Activated T-helper 1 cell treated with Interleukin-2 at 50 U/mL for 16 hours (primary cell): ENCODE measurements around the gene ABTB2.

Experiments
- DNase-seq: peaks from one replicate; pipeline ENCODE4 v3.0.0-alpha.2; 2020; ENCODE audit warnings: low read depth

Gene ABTB2

DNA sequence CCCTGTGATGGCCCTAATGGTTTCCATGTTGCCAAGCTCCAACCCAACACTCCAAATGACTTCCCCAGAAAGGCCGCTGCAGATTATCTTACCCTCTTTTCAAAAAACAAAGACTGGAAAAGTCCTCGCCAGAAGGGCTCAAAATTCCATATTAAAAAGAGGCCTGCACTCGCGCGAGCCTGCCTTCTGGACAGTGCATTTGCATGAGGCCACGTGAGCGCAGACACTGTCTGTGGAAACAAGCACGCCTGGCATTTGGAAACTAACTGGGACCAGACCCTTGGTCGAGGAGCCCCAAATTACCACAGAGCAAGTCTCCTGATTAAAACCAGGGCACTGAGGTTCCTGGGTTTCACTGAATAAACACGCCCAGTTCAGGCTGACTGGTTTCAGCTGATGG is 42.9 kb downstream of the ABTB2 start:
- no peak for DNase-seq

DNA sequence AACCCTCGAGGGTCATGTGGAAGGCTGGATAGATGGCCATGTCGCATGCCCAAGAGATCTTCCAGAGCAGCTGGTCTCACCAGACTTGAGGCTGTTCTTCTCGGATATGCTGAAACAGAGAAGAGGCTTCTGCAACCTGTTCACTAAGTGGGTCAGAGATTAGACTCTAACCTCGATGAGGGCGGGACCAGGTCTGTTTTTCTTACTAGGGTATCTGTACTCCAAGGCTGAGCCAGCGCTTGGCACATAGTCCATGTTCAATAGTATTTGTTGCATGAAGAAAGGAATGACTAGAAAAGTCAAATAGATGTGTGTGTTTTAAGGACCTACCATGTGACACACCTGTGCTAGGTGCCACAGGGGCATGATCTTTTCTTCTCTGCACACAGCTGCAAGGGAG is 43.6 kb downstream of the ABTB2 start:
- no peak for DNase-seq

DNA sequence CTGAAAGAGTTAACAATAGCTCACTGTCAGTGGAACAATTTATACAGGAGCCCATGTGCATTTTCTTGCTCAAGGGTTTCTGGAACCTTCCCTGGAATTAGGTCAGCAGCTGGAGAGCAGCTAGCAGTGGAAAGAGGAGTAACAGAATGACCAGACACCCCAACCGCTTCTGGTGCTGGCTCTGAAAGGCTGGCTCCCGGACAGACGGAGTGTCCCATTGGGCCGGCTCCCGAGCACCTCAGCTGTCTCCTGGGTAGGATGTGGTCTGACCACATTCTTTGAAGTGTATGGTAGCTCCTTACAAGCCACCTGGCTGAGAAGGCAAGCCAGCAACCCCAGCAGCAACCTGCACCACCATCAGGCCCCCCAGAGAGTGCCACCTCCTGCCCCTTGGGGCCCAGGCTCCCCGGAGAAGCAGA is 44.7 kb downstream of the ABTB2 start:
- no peak for DNase-seq

DNA sequence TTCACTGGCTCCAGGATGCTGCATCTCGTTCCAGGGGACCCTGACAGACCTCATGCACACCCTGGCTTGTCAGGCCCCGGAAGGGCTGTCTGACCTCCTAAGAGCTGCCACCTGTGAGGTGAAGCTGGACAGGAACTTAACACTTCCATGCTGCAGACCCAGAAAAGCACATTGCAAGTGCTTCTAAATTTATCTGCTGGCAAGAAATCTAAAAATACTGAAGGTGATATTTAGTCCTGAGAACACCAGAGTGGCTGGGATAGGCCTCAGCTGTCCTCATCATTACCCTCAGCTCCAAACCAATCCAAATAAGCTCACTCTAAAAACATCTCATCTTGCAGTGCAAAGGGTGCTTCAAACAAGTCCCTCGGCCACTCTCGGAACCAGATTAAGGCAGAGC is 46.7 kb downstream of the ABTB2 start:
- DNase-seq: no peak

DNA sequence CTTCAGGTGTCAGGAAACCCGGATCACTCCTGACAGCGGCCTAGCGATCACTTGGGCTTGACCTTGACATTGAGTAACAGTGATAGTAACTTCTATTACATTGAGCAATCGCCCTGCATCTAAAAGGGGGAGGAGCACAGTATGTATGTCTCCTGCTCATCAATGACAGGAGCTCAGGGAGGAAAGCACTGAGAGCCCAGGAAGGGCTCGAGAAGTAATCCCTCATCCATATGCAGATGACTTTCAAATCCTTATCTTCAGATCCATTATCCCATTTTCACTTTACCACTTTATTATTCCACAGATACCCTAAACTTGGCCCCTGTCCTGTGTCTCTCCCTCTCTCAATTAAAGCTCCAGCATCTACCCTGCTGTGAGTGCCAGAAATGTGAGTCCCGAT is 47.8 kb downstream of the ABTB2 start:
- DNase-seq: no peak

DNA sequence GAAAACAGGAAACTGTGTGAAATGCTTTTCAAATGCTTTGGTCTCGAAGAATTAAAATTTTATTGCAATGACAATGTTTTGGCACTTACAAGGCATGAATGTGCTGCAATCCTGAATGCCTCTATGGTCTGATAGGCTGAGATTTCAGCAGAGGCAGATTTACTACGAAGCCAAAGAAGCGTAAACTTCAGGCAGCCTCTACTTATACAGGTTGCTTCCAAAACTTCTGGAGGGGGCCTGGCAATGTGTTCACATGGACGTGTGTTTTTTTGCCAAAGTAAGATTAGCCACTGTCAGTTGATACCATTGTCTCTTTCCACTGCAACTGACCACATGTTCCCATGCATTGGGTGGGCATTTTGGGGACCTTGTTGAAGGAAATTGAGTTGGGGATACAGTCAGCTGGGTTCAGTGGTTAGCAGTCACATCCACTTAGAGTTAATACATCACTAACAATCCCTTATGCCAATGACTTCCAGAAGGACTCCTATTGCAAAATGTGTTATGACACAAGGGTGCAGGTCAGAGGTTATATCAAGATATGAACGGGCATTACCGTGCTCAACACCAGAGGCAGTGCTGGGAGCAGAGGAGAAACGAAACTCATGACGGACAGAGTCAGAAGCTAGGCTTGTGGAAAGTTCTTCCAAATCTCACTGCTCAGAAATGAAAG is 48.8 kb downstream of the ABTB2 start:
- no peak for DNase-seq

DNA sequence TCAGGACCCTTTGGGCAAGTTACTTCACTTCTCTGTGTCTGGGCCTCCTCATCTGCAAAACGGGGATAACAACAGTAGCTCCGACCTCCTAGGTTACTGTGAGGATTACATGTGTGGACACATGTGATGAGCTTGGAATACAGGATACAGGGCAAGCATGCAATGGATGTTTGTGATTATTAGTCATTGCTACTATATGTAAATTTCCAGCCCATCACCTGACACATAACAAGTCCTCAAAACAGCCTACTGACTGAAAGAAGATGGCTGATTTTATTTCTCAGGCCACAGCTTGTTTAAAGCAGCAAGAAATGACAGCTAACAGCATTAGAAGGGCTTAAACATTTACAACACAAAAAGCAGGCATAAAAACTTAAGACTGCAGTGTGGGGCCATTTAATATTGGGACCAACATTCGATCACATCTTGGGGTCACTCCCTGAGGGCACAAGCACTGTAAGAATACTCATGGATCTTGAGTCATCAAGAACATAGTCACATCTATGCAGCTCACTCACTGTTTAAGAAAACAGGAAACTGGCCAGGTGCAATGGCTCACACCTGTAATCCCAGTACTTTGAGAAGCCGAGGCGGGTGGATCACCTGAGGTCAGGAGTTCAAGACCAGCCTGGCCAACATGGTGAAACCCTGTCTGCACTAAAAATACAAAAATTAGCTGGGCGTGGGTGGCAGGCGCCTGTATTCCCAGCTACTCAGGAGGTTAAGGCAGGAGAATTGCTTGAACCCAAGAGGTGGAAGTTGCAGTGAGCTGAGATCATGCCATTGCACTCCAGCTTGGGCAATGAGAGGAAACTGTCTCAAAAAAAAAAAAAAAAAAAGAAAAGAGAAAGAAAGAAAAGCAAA is 49.5 kb downstream of the ABTB2 start:
- no peak for DNase-seq

DNA sequence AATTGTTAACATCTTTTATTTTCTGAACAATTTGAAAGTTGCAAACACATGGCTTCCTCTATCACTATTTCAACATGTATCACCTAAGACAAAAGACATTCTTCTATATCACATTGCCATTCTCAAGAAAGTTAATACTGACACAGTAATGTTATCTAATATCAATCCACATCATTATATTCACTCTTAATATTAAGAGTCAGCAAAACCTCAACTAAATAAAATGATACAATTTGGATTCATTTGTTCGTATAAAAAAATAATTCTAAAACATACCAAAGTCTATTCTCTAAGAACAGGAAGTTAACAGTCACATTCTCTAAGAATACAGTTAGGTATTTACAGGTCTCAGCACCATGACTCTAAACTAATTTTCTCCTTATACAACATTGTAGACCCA is 52.0 kb downstream of the ABTB2 start:
- no peak for DNase-seq

DNA sequence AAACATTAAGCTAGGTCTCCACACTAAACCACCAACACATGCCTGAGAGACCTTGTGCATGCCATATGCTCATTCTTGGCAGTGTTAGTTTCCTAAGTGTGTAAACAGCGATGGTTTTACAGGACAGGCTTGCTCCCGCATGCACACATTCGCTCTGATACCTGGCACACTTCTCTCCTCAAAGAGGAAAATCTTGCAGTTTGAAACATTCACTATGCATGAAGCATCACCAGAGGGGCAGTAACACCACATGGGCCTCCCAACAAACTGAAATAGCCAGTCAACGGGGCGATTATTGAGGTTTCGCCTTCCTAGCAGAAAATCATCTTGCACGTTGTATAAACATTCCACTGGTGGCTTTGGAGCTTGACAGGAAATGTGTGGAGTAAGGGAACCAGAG is 52.6 kb downstream of the ABTB2 start:
- DNase-seq: no peak

DNA sequence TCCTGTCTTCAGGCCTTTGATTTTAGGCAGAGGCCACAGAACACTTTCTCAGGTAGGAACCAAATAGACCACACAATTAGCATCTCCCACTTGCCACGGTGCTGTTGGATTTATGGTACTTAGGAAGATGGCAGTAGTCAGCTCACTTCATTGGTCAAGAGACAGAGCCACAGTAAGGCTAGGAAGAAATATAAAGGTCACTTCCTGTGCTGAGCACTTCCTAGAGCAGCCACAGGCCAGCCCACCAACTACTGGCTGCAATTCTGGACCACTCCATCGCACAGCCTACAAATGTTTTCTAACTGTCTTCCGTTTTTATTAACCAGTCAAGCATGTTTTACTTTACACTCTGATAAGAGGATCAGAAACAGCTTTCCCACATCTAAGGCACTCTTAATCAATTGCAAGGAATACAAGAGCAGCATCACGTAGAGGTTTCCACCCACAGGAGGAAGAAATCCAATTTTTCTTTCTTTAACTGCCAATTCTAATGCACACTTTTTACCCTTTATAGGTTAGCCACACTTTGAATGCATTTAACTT is 54.7 kb downstream of the ABTB2 start:
- no peak for DNase-seq

DNA sequence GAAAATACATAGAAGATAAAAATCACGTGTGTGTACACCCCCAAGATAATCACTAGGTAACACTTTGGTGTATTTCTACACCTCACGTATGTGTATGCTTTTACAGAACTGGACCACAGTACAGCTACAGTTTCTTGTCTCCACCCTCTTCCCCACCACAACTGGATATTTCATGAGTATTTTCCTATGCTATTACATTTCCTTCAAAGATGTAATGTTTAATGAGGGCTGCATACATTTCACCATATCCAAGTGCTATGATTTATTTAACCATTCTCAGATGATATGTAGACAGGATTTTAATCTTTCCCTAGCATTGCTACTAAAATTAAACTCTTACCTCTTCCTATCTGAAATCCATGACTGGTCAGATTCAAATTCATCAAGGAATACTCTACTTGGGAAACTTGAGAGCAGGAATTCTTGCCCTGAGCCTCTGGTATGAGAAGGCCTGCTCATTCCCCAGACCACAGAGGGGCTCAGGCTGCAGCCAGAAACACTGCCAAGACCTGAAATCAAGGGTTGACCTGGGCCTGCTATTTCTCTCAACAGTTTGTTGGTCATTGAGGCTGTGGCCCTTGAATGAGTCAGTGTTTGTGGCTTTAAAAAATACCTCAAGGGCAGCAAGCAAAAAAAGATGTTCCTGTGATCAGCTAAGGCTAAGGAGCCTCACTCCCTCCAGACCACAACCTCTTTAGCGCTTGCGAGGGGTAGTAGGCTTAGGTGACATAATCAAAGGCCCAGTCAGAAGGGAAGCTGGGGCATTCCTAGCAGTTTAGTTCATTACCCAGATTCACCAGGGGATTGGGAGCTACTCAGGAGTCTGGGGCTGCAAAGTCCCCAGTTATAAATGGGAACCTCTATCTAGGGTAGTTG is 55.5 kb downstream of the ABTB2 start:
- no peak for DNase-seq

DNA sequence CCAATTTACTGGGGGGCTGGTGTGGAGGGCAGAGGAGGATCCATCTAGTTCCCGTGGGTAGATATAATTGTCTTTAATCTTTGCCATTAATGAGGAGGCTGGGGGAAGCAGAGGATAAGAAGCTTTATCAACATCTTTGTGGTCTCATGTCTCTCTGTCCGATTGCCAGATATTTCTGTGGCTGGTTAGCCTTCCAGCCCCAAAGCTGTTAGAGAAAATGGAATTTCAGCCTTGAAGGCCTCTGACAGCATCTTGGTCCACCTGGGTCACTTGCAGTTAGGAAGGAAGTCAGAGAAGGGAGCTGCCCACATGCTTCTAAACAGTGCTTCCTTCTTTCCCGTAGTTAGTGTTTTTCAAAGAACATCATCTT is 56.9 kb downstream of the ABTB2 start:
- no peak for DNase-seq

DNA sequence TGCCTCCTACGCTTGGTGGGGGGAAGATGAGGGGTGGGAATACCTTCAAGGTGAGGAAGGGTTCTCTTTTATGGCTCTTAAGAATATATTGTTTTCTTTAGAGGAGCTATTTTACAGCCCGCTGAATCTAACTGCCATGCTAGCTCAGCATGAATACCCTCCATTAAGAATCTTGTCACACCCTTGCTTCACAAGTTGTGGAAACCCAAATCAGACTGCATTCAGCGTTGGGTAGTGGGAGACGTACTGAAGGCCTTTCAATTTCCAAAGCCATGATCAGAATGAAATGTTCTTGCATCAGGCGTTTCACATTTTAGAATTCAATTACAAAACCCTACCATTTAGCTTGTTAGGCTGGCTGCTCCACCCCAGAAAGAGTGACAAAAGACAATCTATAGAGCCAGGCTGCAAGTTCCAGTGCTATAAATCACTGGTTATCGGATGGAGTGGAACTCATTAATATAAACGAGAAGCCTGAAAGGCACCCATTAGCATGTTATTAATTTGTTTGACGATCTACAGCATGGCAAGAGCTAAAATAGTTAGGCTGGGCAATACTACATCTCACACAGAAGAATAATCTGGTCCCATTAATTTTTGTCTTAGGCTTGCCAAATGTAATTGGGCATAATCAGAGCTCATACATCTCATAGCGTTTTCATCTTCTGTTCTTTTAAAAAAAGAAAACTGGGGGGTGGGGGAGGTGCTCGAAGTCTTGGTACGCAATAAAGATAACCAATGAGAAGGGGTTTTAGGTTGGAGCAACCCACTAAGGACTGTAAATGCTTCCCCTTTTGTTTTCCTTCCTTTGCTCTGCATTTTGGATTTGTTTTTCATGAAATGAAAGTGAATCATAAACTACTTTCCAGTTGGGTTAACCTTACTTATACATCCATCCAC is 57.5 kb downstream of the ABTB2 start:
- no peak for DNase-seq

DNA sequence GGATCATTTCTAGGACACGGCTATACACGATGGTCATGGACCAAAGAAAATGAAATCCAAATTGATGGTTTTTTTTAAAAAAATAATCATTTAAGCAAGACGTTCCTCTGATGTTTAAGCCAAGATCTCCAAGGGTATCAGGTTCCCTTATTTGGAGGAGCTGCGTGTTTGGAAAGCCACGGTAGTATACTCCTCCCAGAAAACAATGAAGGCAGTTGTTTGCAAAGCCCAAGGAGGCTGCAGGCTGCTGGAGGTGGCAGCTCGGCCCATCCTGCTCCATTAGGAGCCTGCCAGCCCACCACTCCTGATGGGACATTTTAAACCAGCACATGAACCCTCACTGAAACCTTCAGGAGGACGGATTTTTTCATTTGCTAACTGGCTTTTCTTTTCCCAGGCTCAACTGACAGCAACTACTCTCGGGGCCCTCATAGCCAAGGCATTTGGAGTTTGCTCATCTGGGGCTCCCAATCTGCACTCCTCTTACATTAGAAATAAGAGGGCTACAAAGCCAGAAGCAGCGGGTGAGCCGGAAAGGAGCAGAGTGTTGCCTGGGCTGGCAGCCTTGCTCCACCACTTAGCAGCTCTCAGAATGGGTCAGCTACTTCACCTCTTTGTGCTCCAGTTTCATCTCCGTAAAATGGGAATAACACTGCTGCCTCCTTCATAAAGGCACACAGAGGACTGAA is 58.4 kb downstream of the ABTB2 start:
- DNase-seq: no peak

DNA sequence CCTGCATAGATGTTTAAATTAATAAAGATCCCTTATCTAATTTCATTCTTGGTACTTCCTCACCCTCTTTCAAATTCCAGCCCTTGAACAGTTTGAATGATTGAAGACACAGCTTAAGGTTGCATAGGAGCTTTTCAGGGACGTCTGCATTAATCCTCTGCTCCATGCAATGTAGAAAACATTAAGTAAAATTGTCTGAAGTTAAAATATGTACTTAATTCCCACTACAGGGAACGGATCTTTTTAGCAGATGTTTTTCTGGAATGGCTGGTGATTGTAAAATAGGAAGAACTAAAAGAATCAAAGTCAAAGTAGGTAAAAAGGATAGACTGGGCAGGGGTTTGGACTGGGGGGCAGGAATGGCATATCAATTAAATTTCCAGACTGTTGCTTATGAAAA is 58.9 kb downstream of the ABTB2 start:
- no peak for DNase-seq

DNA sequence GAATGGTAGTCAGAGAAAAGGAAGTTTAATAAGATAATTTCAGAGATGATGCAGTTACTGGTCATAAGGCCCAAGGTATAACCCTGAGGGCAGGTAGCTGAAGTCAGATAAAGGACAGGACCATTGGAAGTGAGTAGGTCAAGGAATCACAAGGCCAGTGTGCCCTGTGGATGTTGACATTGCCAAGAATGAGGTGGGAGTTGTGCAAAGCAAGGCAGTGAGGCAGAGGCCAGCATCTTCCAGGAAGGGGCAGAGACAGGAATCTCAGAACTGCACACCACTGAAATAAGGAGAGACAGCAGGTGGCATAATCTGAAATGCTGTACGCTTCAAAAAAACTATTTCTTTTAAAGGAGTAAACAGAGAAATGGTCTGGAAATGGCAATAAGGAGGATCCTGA is 61.4 kb downstream of the ABTB2 start:
- DNase-seq: no peak

DNA sequence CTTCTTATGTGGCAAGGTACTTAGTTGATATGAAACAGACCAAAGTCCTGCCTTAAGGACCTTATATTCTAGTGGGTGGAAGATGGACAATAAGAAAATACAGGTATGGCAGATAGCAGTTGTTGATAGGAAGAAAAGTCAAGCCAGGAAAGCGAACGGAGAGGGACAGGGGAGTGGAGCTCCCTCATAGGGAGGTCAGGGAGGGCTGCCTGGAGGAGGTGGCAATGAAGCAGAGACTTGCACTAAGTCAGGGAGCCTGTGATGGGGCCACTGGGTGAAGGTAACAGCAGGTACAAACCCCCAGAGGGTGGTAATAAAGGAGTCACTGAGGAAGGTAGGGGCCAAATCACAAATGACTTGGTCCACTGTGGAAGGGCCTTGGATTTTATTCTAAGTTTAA is 65.3 kb downstream of the ABTB2 start:
- no peak for DNase-seq

DNA sequence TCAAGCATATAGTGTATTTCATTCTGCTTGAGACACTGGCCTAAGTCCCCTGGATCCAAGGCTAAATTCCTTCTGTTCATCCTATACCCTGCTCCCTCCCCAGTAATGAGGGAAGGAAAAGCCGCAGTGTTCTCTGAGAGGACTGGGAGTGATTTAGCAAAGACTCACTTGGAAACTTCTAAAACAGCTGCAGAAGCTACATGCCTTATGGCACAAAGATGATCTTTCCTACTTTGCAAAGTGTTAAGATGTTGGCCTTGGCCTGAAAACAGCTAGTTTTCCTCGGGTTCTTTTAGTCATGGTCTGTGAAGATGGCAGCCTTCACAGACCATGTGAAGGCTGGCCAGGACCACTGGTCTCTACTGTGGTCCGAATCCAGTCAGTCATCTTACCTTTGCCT is 65.7 kb downstream of the ABTB2 start:
- no peak for DNase-seq

DNA sequence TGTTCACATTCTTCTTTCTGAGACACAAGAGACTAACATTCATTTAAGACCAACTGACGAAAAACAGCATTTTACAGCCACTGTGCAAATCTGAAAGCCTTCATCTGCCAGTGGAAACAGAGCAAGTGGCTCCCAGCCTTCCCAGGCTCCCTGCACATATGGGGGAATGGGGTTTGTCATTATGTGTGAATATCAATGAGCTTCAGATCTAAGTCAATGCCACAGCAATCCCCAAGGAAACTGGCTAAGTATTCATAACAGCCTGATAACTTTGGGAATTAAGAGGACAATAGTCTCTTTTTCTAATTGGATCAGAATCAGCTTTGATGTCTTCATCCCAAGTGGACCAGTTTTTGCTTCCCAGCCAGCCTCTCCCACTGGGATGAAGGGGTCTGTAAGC is 66.9 kb downstream of the ABTB2 start:
- DNase-seq: no peak

DNA sequence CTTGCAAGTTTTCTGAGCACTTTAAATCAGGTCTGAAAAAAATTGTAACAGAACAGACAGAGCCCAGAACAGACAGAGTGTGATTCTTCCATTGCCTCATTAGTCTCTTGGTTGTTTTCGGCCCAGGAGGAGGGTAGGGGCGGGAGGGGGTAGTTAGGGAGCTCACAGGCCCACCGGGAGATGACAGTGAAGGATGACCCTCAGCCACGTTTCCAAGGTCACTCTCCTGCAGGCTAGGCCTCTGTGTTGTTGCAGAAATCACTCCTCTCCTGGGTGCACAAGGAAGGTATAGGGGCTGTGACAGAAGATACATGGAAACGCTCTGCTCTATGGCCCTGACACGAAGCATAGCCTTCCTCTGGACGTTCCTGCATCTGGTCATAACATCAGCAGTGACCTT is 69.3 kb downstream of the ABTB2 start:
- DNase-seq: no peak
